GM23338 (cell line): ENCODE data around the gene OR2F1. TPM values are rescaled to one million over a fixed set of nuclear protein-coding genes. Genes with fewer than 3 reads are reported as not detected.

ENCODE experiments used
- CREB1 ChIP-seq: fragments of 250-450 bp; sonication (Bioruptor Pico); IDR thresholded peaks from 2 replicates; pipeline ENCODE4 v1.5.0; 2020; ENCODE audit warnings: low read depth, mild to moderate bottlenecking, moderate library complexity
- ETS1 ChIP-seq: IDR thresholded peaks from 2 replicates; pipeline ENCODE4 v1.6.1; 2016; ENCODE audit warnings: antibody characterized with exemption
- EZH2 ChIP-seq: fragments of 200-600 bp; sonication (generic); IDR thresholded peaks from one replicate; pipeline ENCODE4 v1.8.0; 2017; ENCODE audit warnings: antibody characterized with exemption, mild to moderate bottlenecking, low read depth; ENCODE audit not compliant: unreplicated experiment
- NANOG ChIP-seq: IDR thresholded peaks from 2 replicates; pipeline ENCODE4 v1.6.1; 2016; ENCODE audit warnings: antibody characterized with exemption, borderline replicate concordance
- POLR2AphosphoS5 ChIP-seq: IDR thresholded peaks from 2 replicates; pipeline ENCODE4 v1.6.1; 2016; ENCODE audit warnings: antibody characterized with exemption, low read depth
- ZNF114 ChIP-seq: fragments of 250-450 bp; sonication (Bioruptor Pico); IDR thresholded peaks from 2 replicates; pipeline ENCODE4 v1.5.0; 2020; ENCODE audit warnings: mild to moderate bottlenecking, moderate library complexity
- ZNF331 ChIP-seq: fragments of 250-450 bp; sonication (Bioruptor Pico); IDR thresholded peaks from 2 replicates; pipeline ENCODE4 v1.5.0; 2020; ENCODE audit warnings: low read depth, mild to moderate bottlenecking, moderate library complexity
- polyA plus RNA-seq: library from polyadenylated mRNA; unstranded; fragments of >200 nt; fragmentation: Nextera tagmentation; extraction: Ambion mirVana; gene quantifications from 2 replicates; pipeline ENCODE4 v1.2.1, GENCODE V29; 2016
- total RNA-seq: library from RNA; depleted of rRNA; stranded (reverse); fragments of >200 nt; shearing (Covaris generic); gene quantifications from 2 replicates; pipeline ENCODE4 v1.2.3, GENCODE V29; 2014
- TF ChIP-seq, protein P1 (sequence below): fragments of 250-450 bp; sonication (Bioruptor Pico); IDR thresholded peaks from 2 replicates; pipeline ENCODE4 v1.5.0; 2020; ENCODE audit warnings: mild to moderate bottlenecking, moderate library complexity
- TF ChIP-seq, protein P2 (sequence below): IDR thresholded peaks from one replicate; pipeline ENCODE4 v1.6.1; 2018; ENCODE audit warnings: antibody characterized with exemption; ENCODE audit not compliant: unreplicated experiment

OR2F1 gene
- total and polyA plus RNA-seq, 2 experiments from 2014 or later, result not detected

GRCh38 chr7:143947111-143947510 lies 7.5 kb upstream of the OR2F1 start (continued):
- TF ChIP-seq, protein P1, sequence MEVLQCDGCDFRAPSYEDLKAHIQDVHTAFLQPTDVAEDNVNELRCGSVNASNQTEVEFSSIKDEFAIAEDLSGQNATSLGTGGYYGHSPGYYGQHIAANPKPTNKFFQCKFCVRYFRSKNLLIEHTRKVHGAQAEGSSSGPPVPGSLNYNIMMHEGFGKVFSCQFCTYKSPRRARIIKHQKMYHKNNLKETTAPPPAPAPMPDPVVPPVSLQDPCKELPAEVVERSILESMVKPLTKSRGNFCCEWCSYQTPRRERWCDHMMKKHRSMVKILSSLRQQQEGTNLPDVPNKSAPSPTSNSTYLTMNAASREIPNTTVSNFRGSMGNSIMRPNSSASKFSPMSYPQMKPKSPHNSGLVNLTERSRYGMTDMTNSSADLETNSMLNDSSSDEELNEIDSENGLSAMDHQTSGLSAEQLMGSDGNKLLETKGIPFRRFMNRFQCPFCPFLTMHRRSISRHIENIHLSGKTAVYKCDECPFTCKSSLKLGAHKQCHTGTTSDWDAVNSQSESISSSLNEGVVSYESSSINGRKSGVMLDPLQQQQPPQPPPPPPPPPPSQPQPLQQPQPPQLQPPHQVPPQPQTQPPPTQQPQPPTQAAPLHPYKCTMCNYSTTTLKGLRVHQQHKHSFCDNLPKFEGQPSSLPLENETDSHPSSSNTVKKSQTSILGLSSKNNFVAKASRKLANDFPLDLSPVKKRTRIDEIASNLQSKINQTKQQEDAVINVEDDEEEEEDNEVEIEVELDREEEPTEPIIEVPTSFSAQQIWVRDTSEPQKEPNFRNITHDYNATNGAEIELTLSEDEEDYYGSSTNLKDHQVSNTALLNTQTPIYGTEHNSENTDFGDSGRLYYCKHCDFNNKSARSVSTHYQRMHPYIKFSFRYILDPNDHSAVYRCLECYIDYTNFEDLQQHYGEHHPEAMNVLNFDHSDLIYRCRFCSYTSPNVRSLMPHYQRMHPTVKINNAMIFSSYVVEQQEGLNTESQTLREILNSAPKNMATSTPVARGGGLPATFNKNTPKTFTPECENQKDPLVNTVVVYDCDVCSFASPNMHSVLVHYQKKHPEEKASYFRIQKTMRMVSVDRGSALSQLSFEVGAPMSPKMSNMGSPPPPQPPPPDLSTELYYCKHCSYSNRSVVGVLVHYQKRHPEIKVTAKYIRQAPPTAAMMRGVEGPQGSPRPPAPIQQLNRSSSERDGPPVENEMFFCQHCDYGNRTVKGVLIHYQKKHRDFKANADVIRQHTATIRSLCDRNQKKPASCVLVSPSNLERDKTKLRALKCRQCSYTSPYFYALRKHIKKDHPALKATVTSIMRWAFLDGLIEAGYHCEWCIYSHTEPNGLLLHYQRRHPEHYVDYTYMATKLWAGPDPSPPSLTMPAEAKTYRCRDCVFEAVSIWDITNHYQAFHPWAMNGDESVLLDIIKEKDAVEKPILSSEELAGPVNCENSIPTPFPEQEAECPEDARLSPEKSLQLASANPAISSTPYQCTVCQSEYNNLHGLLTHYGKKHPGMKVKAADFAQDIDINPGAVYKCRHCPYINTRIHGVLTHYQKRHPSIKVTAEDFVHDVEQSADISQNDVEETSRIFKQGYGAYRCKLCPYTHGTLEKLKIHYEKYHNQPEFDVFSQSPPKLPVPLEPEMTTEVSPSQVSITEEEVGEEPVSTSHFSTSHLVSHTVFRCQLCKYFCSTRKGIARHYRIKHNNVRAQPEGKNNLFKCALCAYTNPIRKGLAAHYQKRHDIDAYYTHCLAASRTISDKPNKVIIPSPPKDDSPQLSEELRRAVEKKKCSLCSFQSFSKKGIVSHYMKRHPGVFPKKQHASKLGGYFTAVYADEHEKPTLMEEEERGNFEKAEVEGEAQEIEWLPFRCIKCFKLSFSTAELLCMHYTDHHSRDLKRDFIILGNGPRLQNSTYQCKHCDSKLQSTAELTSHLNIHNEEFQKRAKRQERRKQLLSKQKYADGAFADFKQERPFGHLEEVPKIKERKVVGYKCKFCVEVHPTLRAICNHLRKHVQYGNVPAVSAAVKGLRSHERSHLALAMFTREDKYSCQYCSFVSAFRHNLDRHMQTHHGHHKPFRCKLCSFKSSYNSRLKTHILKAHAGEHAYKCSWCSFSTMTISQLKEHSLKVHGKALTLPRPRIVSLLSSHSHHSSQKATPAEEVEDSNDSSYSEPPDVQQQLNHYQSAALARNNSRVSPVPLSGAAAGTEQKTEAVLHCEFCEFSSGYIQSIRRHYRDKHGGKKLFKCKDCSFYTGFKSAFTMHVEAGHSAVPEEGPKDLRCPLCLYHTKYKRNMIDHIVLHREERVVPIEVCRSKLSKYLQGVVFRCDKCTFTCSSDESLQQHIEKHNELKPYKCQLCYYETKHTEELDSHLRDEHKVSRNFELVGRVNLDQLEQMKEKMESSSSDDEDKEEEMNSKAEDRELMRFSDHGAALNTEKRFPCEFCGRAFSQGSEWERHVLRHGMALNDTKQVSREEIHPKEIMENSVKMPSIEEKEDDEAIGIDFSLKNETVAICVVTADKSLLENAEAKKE (CRISPR knock-in tag), result no peak
- TF ChIP-seq ZNF114 (CRISPR knock-in tag), result no peak
- no peak for TF ChIP-seq NANOG
- TF ChIP-seq ZNF331 (CRISPR knock-in tag), result no peak
- TF ChIP-seq EZH2, result no peak
- TF ChIP-seq, protein P2, sequence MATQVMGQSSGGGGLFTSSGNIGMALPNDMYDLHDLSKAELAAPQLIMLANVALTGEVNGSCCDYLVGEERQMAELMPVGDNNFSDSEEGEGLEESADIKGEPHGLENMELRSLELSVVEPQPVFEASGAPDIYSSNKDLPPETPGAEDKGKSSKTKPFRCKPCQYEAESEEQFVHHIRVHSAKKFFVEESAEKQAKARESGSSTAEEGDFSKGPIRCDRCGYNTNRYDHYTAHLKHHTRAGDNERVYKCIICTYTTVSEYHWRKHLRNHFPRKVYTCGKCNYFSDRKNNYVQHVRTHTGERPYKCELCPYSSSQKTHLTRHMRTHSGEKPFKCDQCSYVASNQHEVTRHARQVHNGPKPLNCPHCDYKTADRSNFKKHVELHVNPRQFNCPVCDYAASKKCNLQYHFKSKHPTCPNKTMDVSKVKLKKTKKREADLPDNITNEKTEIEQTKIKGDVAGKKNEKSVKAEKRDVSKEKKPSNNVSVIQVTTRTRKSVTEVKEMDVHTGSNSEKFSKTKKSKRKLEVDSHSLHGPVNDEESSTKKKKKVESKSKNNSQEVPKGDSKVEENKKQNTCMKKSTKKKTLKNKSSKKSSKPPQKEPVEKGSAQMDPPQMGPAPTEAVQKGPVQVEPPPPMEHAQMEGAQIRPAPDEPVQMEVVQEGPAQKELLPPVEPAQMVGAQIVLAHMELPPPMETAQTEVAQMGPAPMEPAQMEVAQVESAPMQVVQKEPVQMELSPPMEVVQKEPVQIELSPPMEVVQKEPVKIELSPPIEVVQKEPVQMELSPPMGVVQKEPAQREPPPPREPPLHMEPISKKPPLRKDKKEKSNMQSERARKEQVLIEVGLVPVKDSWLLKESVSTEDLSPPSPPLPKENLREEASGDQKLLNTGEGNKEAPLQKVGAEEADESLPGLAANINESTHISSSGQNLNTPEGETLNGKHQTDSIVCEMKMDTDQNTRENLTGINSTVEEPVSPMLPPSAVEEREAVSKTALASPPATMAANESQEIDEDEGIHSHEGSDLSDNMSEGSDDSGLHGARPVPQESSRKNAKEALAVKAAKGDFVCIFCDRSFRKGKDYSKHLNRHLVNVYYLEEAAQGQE, result no peak
- no peak for TF ChIP-seq POLR2AphosphoS5
- TF ChIP-seq ETS1, result no peak
- TF ChIP-seq CREB1 (CRISPR knock-in tag), result no peak
